ACC112 (cell line): ENCODE data around the gene CRADD.

ENCODE experiments used
- H2AFZ ChIP-seq: fragments of 200-600 bp; sonication (generic); one replicate; pipeline ENCODE4 v1.6.0; 2017; ENCODE audit warnings: antibody characterized with exemption, low read length; ENCODE audit not compliant: unreplicated experiment
- H3K27ac ChIP-seq: fragments of 200-600 bp; sonication (generic); 2 replicates; pipeline ENCODE4 v1.5.1; 2014; ENCODE audit warnings: low read depth, mild to moderate bottlenecking, antibody characterized with exemption, low read length, moderate library complexity
- H3K27me3 ChIP-seq: fragments of 200-600 bp; sonication (generic); 2 replicates; pipeline ENCODE4 v1.6.1; 2014; ENCODE audit warnings: mild to moderate bottlenecking, antibody characterized with exemption, low read length, moderate library complexity, mixed read lengths; ENCODE audit not compliant: insufficient read depth
- H3K36me3 ChIP-seq: fragments of 200-600 bp; sonication (generic); 2 replicates; pipeline ENCODE4 v1.6.1; 2016; ENCODE audit warnings: mild to moderate bottlenecking, antibody characterized with exemption, low read length, moderate library complexity, mixed read lengths; ENCODE audit not compliant: insufficient read depth
- H3K4me1 ChIP-seq: fragments of 200-600 bp; sonication (generic); one replicate; pipeline ENCODE4 v1.6.1; 2016; ENCODE audit warnings: low read length, mixed read lengths; ENCODE audit not compliant: insufficient read depth, unreplicated experiment, control insufficient read depth
- H3K4me3 ChIP-seq: fragments of 200-600 bp; sonication (generic); 2 replicates; pipeline ENCODE4 v1.5.1; 2014; ENCODE audit warnings: mild to moderate bottlenecking, low read depth, low read length
- H3K79me2 ChIP-seq: fragments of 200-600 bp; sonication (generic); one replicate; pipeline ENCODE4 v1.6.0; 2016; ENCODE audit warnings: low read length; ENCODE audit not compliant: control insufficient read depth, unreplicated experiment, insufficient read depth

CRADD gene

DNA sequence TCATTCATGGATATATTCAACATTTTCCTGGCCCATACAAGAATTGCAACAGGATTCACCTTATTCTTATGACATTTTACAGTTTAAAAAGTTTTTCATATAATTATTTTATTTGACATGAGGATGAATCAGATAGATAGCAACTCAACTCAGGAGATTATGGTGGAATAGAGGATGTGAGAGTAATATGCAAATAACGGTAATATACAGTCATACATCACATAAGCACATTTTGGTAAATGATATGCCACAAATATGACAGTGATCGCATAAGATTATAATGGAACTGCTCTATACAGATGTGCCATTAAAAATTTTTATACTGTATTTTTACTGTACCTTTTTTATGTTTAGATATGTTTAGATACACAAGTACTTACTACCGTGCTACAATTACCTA lies 24.1 kb upstream of the CRADD start:
- H2AFZ ChIP-seq: no peak overlapping the region

DNA sequence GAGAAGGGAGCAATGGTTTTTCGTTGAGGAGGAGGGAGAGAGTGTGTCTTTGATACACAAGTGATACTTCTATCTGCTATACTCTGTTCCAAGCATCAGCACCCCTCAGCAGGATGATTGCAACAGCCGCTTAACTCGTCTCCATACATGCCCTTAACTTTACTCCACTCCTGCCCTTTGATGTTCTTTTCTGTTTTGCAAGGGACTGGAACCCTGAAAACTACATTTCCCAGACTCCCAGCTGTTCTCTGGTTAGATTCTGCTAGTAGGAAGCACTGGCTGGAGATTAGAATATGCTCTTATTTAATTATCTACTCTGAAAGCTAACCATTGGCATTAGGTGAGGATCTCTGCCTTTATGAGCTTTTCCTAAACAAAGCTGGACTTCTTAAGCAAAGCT lies 23.5 kb upstream of the CRADD start:
- H3K4me3 ChIP-seq: no peak overlapping the region
- no peak overlapping the region for H3K27ac ChIP-seq
- H3K36me3 ChIP-seq: no peaks in the 10 kb centered on the region
- H3K4me1 ChIP-seq: no peaks in the 10 kb centered on the region
- no peaks in the 10 kb centered on the region for H3K79me2 ChIP-seq
- no peak overlapping the region for H2AFZ ChIP-seq
- H3K27me3 ChIP-seq: no peaks in the 10 kb centered on the region

More for the DNA sequence above, 24.1 kb upstream of the CRADD start:
- no peak overlapping the region for H3K4me3 ChIP-seq
- no peaks in the 10 kb centered on the region for H3K79me2 ChIP-seq
- no peaks in the 10 kb centered on the region for H3K4me1 ChIP-seq
- no peaks in the 10 kb centered on the region for H3K36me3 ChIP-seq
- no peak overlapping the region for H3K27ac ChIP-seq
- no peaks in the 10 kb centered on the region for H3K27me3 ChIP-seq

DNA sequence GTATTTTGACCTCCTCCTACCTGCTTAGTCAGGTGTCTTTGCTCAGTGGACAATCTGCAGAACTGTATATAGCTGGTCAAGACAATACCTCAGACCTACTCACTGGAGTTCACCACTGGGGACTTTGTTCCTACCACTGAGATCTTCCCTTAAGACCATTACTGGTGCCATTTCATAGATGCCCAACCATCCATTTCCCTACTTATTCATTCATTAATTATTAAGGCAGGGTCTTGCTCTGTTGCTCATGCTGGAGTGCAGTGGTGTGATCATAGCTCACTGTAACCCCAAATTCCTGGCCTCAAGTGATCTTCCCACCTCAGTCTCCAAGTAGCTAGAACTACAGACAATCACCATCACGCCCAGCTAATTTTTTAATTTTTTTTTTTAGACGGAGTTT lies 22.8 kb upstream of the CRADD start:
- H2AFZ ChIP-seq: no peak overlapping the region
- no peaks in the 10 kb centered on the region for H3K36me3 ChIP-seq
- no peaks in the 10 kb centered on the region for H3K4me1 ChIP-seq
- no peaks in the 10 kb centered on the region for H3K79me2 ChIP-seq
- H3K4me3 ChIP-seq: no peak overlapping the region
- no peaks in the 10 kb centered on the region for H3K27me3 ChIP-seq
- H3K27ac ChIP-seq: no peak overlapping the region

DNA sequence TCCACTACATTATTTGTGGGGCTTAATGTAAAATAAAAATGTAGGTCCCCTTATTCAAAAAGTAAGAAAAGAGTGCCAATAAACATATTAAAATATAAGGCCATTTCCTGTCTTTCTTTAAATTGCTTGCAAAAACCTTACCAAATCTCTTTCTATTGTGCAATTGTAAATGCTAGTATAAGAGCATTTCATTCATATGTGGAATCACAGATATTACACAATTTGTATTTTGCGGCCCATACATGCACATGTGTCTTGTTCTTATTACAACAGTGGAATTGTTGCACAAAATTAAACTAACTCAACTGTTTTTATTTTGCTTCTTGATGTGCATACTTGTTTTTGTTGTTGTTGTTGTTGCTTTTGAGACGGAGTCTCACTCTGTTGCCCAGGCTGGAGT lies 20.1 kb upstream of the CRADD start:
- H2AFZ ChIP-seq: no peak overlapping the region
- H3K27ac ChIP-seq: no peak overlapping the region
- no peaks in the 10 kb centered on the region for H3K36me3 ChIP-seq
- no peaks in the 10 kb centered on the region for H3K27me3 ChIP-seq
- H3K79me2 ChIP-seq: no peaks in the 10 kb centered on the region
- no peak overlapping the region for H3K4me3 ChIP-seq
- no peaks in the 10 kb centered on the region for H3K4me1 ChIP-seq

DNA sequence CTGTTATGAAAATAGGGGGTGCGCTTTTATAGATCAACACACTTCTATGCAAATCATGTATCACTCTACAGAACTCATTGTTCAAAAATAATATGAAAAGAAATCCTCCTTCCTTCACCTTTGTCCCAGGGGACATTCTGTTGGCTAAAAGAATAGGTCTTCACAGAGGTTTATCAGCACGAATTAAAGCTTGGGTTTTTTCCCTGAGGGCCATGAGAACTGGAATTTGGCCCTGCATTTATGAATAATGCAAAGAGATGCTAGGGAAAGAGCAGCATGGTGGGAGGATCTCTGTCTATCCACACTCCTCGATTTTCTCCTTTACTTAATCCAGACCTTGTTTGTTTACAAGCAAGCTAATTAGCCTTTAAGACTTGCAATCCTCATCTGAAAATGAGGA lies 16.2 kb upstream of the CRADD start:
- H3K27ac ChIP-seq: no peak overlapping the region
- no peaks in the 10 kb centered on the region for H3K36me3 ChIP-seq
- no peaks in the 10 kb centered on the region for H3K4me1 ChIP-seq
- no peaks in the 10 kb centered on the region for H3K27me3 ChIP-seq
- H2AFZ ChIP-seq: no peak overlapping the region
- no peak overlapping the region for H3K4me3 ChIP-seq
- H3K79me2 ChIP-seq: no peaks in the 10 kb centered on the region

DNA sequence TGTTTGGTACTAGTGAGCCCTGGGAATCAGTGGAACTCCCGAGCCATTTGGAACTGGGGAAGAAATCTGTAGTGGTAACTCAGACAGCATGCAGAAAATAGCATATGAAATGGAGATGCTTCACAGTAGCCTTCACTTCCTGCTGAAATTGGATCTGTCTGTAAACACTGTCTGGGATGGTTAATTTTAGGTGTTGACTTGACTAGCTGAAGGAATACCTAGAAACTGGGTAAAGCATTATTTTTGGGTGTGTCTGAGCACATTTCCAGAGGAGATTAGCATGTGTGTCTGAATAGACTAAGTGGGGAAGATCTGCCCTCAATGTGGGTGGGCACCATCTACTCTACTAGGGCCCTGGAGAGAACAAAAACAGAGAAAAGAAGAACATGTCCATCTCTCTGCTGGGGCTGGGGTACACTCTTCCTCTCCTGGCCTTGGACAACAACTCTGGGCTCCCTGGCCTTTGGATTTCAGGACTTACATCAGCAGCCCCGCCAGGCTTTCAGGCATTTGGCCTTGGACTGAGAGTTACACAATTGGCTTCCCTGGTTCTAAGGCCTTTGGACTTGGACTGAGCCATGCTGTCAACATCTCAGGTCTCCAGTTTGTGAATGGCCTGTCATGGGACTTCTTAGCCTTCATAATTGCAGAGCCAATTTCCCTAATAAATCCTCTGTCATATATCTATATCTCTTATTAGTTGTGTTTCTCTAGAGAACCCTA lies 14.0 kb upstream of the CRADD start:
- H3K4me1 ChIP-seq: no peaks in the 10 kb centered on the region
- no peak overlapping the region for H2AFZ ChIP-seq
- no peaks in the 10 kb centered on the region for H3K36me3 ChIP-seq
- H3K79me2 ChIP-seq: no peaks in the 10 kb centered on the region
- H3K27me3 ChIP-seq: no peaks in the 10 kb centered on the region
- H3K27ac ChIP-seq: no peak overlapping the region
- no peak overlapping the region for H3K4me3 ChIP-seq

DNA sequence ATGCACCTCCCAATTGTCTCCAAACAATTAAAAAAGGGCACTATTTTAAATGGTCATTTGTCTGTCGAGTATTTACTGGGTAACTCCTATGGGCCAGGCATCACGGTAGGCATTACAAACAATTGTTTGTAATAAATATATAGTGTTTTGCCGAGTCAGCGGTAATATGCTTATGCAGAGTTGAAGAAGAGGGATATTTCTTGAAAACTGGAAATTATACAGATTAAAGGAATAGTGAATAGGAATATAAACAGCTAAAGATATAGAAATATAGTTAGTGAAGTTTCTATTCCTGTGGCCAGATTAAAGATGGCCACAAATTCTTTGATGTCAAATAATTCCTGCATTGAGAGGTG lies 13.5 kb upstream of the CRADD start:
- Histone ChIP-seq H3K4me1 (no peaks in the 10 kb centered on the region), H3K27me3 (no peaks in the 10 kb centered on the region), H3K27ac (no peak overlapping the region), H3K4me3 (no peak overlapping the region), H2AFZ (no peak overlapping the region), H3K79me2 (no peaks in the 10 kb centered on the region), H3K36me3 (no peaks in the 10 kb centered on the region)

DNA sequence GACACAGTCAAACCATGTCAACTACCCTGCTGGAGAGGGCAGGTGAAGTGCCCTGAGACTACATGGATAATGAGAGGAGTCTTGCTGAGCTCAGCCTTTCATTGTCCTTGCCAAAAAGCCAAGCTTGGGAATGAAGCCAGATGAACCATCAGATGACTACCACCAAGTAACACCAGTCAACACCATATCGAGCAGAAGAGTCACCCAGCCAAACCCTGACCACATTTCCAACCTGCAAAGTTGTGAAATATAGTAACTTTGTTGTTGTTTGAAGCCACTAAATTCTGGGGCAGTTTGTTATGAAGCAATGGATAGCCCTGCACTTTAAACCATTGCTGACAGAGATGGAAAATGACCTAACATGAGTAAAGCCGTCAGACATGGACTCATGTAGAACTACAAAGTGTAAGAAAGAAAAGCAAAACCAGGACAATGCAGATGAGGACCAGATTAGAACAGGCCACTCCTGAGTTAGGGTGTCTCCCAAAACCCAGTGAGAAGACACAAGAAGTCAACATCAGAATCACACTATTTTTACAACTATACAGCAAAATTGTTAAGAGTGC lies 12.5 kb upstream of the CRADD start:
- Histone ChIP-seq H3K4me1 (no peaks in the 10 kb centered on the region), H2AFZ (no peak overlapping the region), H3K79me2 (no peaks in the 10 kb centered on the region)

DNA sequence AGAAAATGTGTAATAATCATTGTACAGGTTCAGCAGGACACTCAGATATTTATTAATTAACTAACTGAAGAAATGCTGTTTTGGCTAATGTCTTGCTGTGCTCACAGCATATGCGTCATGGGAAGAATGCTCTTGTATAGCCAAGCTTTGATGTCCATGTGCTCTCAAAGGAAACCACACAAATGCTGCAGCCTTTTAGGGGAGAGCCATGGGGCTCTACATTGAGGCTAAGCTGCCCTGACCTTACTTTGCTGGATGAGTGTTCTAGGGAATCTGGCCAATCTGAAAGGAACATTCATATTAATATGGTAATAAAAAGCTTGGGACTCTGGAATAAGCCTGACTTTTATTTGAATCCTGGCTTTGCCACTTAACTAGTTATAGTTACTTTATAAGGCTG lies 9.5 kb upstream of the CRADD start:
- no peak overlapping the region for H2AFZ ChIP-seq
- H3K4me1 ChIP-seq: no peaks in the 10 kb centered on the region
- H3K36me3 ChIP-seq: no peaks in the 10 kb centered on the region
- no peak overlapping the region for H3K27ac ChIP-seq
- H3K27me3 ChIP-seq: no peaks in the 10 kb centered on the region
- H3K4me3 ChIP-seq: no peak overlapping the region
- H3K79me2 ChIP-seq: no peaks in the 10 kb centered on the region

More for the DNA sequence above, 12.5 kb upstream of the CRADD start:
- Histone ChIP-seq H3K27ac (no peak overlapping the region), H3K4me3 (no peak overlapping the region), H3K36me3 (no peaks in the 10 kb centered on the region), H3K27me3 (no peaks in the 10 kb centered on the region)

DNA sequence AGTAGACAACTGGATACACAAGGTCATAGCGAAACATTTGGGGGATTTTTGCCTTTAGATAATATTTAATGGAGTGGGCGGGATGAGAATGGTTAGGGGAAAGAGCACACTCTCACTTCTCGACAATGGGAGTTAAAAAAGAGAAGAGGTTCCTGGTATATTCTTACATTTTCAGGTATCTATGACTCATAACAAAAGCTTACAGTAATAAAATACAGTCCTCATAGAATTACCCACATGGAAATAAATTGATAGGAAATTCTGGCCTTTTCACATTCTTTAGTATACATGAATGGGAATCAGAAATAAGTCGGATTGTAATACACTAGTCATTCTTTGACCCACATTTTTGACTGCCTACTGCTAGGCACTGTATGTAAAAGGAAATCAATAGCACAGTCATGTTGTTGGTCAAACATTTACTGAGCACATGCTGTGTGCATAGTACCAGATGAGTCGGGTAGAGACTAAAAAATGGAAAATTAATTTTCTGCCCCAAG lies 8.2 kb upstream of the CRADD start:
- H3K4me3 ChIP-seq: no peak overlapping the region
- no peaks in the 10 kb centered on the region for H3K79me2 ChIP-seq
- no peaks in the 10 kb centered on the region for H3K27me3 ChIP-seq
- no peak overlapping the region for H2AFZ ChIP-seq
- no peaks in the 10 kb centered on the region for H3K4me1 ChIP-seq
- no peak overlapping the region for H3K27ac ChIP-seq
- H3K36me3 ChIP-seq: no peaks in the 10 kb centered on the region

DNA sequence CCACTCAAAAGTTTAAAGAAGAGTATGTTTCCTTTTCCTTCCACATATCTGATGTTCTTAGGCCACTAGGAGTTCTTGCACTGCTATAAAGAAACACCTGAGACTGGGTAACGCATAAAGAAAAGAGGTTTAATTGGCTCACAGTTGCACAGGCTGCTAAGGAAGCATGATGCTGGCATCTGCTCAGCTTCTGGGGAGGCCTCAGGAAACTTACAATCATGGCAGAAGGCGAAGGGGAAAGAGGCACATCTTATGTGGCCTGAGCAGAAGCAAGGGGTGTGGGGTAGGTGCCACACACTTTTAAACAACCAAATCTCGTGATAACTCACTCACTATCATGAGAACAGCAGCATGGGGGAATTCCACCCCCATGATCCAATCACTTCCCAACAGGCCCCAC lies 7.7 kb upstream of the CRADD start:
- no peaks in the 10 kb centered on the region for H3K4me1 ChIP-seq
- H3K36me3 ChIP-seq: no peaks in the 10 kb centered on the region
- no peaks in the 10 kb centered on the region for H3K79me2 ChIP-seq
- no peaks in the 10 kb centered on the region for H3K27me3 ChIP-seq
- no peak overlapping the region for H2AFZ ChIP-seq
- no peak overlapping the region for H3K4me3 ChIP-seq
- no peak overlapping the region for H3K27ac ChIP-seq
